ENCODE measurements around the gene ERVH48-1. TPM values are rescaled to one million over a fixed set of nuclear protein-coding genes. Genes with fewer than 3 reads are reported as not detected.

ERVH48-1 gene
- total and polyA plus RNA-seq, 2 of the 8 experiments (the other 6 are each of a cell fraction or from before 2014, with no cell fraction given), result 4.2 to 17.7 TPM

DNA sequence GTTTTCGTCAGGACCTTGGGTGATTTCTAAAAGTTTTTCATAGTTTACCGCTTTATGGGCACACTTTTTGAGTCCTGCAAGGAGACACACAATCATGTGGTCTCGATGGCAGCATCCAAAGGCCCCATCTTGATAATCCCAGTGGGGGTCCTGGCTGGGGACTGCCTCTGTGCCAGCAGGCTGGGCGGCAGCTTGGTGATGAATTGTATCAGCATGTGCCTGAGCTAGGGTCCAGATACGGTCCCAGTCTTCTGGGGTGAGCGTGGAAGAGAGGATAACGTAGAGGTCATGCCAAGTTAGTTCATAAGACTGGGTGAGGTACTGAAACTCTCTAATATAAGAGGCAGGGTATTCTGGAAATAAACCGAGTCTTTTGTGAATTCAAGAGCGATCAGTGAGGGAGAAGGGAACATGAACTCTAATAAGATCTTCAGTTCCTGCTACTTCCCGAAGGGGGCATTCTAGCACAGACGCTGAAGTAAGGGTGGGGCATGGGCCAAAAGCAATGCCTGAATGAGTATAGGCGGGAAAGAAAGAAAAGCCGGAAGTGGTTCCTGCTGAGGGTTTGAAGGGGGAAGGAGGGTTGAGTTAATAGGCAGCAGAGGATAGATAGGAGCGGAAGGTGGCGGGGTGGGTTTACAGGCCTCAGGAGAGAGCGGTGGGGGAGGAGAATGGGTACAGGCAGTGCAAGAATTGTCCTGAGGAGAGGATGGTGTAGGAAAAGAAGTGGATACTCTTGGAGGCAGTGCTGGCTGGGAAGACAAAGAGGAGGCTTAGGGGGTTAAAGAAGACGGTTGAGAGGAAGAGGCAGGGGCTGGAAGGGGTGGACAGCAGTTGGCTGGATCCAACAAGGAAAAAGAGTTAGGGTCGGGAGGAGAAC lies 1.6 kb downstream of the ERVH48-1 start (continued):
- no peak for TF ChIP-seq RFX5 (IDR thresholded peaks at IDR 0.05; ENCODE audit: borderline replicate concordance, low read depth, low read length)
